Esophagus muscularis mucosa (tissue), 4 donors: ENCODE measurements around the gene USP19.

ENCODE experiments used
- EP300 ChIP-seq: sonication (generic); formaldehyde crosslinking; IDR thresholded peaks from one replicate; pipeline ENCODE4 v1.6.1; 2017; ENCODE audit warnings: antibody characterized with exemption
- POLR2A ChIP-seq: fragments of 450-650 bp; IDR thresholded peaks from one replicate; pipeline ENCODE4 v1.6.1; 2017; ENCODE audit warnings: antibody characterized with exemption, moderate library complexity, mild to moderate bottlenecking, low read depth
- POLR2AphosphoS5 ChIP-seq, 2 donors: sonication (generic); formaldehyde crosslinking; IDR thresholded peaks; one replicate each; pipeline ENCODE4 v1.6.1; 2017; ENCODE audit warnings: antibody characterized with exemption in 2 of 2
- TF ChIP-seq, protein P1 (sequence below), 3 experiments: fragments of 200-600 bp in 2 of 3; fragments of 450-650 bp in 1 of 3; sonication (generic) in 2 of 3; IDR thresholded peaks; one replicate each; pipeline ENCODE4 v1.5.1; 2017 to 2019; ENCODE audit warnings: antibody characterized with exemption in 3 of 3, mild to moderate bottlenecking in 2 of 3, moderate library complexity in 1 of 3

- no peak for TF ChIP-seq POLR2A
- TF ChIP-seq EP300 = no peak
- TF ChIP-seq, protein P1, sequence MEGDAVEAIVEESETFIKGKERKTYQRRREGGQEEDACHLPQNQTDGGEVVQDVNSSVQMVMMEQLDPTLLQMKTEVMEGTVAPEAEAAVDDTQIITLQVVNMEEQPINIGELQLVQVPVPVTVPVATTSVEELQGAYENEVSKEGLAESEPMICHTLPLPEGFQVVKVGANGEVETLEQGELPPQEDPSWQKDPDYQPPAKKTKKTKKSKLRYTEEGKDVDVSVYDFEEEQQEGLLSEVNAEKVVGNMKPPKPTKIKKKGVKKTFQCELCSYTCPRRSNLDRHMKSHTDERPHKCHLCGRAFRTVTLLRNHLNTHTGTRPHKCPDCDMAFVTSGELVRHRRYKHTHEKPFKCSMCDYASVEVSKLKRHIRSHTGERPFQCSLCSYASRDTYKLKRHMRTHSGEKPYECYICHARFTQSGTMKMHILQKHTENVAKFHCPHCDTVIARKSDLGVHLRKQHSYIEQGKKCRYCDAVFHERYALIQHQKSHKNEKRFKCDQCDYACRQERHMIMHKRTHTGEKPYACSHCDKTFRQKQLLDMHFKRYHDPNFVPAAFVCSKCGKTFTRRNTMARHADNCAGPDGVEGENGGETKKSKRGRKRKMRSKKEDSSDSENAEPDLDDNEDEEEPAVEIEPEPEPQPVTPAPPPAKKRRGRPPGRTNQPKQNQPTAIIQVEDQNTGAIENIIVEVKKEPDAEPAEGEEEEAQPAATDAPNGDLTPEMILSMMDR (IDR thresholded peaks at IDR 0.05) = no peak
- TF ChIP-seq POLR2AphosphoS5 (IDR thresholded peaks at IDR 0.05) = no peak
Measured at GRCh38 chr3:49123687-49124086, 3.1 kb upstream of the USP19 start.
